ENCODE data around the gene DYNLRB1. TPM values are rescaled to one million over a fixed set of nuclear protein-coding genes. Genes with fewer than 3 reads are reported as not detected.

Gene DYNLRB1
- total and polyA plus RNA-seq, 9 of the 15 experiments (the other 6 are each of a cell fraction or from before 2014, with no cell fraction given), result 48.7 to 358 (median 121) TPM

DNA sequence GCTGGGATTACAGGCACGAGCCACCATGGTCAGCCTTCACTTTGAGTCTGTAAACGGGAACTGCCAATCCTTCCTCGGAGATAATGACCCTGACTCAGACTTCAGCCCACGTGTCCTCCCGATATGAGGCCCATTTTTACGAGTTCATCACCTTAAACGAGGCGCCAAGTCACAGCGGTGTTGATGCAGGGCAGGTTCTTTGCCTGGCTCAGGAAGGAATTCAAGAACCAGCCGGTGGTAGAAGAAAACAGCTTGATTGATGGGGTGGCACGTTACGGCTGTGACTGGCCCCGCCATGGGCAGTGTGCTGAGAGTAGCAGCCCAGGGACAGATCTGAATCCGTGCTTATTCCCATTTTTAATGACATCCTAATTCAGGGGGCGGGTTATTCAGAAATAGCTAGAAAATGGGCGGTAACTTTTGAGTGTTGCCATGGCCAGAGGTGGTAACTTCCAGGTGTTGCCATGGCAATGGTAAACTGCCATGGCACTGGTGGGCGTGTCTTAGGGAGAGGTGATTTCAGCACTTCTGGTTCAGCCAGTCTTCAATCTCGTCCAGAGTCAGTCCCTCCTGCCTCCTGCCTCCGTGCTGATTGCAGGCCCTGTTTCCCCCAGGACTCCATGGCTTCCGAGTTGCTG is 33.2 kb downstream of the DYNLRB1 start (continued):
- no peak for TF ChIP-seq ZBTB11 (CRISPR knock-in tag; IDR thresholded peaks at IDR 0.05)
- TF ChIP-seq FOXP4 (CRISPR knock-in tag; IDR thresholded peaks at IDR 0.05; ENCODE audit: borderline replicate concordance), result no peak
- no peak for TF ChIP-seq ZNF316 (IDR thresholded peaks at IDR 0.05)
- TF ChIP-seq ZNF592 (IDR thresholded peaks at IDR 0.05), result peak; percentile 58; the same call in 1 of the 2 replicates
- no peak for TF ChIP-seq ZNF134 (CRISPR knock-in tag; conservative IDR thresholded peaks at IDR 0.05)
- TF ChIP-seq RBM25 (IDR thresholded peaks at IDR 0.05; ENCODE audit: low read depth, low read length, severe bottlenecking), result no peak
- TF ChIP-seq, protein P1, sequence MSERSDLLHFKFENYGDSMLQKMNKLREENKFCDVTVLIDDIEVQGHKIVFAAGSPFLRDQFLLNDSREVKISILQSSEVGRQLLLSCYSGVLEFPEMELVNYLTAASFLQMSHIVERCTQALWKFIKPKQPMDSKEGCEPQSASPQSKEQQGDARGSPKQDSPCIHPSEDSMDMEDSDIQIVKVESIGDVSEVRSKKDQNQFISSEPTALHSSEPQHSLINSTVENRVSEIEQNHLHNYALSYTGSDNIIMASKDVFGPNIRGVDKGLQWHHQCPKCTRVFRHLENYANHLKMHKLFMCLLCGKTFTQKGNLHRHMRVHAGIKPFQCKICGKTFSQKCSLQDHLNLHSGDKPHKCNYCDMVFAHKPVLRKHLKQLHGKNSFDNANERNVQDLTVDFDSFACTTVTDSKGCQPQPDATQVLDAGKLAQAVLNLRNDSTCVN (CRISPR knock-in tag; IDR thresholded peaks at IDR 0.05), result no peak
- TF ChIP-seq POLR3A (IDR thresholded peaks at IDR 0.05; ENCODE audit: borderline replicate concordance, extremely low read depth, insufficient read depth, insufficient read length), result no peak
- no peak for TF ChIP-seq PREB (CRISPR knock-in tag; IDR thresholded peaks at IDR 0.05)
- TF ChIP-seq CREB3L1 (IDR thresholded peaks at IDR 0.05; ENCODE audit: borderline replicate concordance, low read depth), result 0 out of 2 replicates have a peak, but pooled peaks have one; percentile 34
- peak; percentile 51; the same call in 1 of the 2 replicates for TF ChIP-seq BMI1 (IDR thresholded peaks at IDR 0.05; ENCODE audit: low read length)
- TF ChIP-seq FUS (optimal IDR thresholded peaks at IDR 0.05; ENCODE audit: low read depth, low read length), result no peak

Measured in K562 (cell line).